ENCODE results near the gene EP400. TPM values are rescaled to one million over a fixed set of nuclear protein-coding genes. Genes with fewer than 3 reads are reported as not detected.

Gene EP400
- total and polyA plus RNA-seq, 2 of the 4 experiments (the other 2 are of a cell fraction) = 4.3 to 11.4 TPM

DNA sequence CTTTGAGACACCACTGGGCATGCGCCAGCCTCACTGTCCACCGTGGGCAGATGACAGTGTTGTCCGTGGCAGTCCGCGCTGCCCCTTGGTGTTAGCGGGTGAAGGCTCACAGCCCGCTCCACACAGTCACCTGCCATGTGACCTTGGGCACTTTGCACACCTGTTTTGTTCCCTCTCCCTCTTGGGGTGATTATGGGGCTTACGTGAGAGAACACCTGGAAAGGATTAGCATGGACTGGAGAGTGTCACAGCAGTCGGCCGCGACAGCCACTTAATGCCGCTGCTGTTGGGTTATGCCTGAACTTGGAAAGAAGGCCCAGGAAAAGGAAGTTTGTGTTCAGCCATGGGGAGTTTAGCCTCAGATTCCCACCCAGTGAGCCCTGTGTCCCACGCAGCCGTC is 100.1 kb downstream of the EP400 start:
- ChIA-PET CTCF (no interaction called here), POLR2A (ENCODE audit: unreplicated experiment) (no interaction called here)
- no peak for TF ChIP-seq POLR2A (IDR thresholded peaks at IDR 0.05; ENCODE audit: low read depth, low read length)
- TF ChIP-seq, protein P1, sequence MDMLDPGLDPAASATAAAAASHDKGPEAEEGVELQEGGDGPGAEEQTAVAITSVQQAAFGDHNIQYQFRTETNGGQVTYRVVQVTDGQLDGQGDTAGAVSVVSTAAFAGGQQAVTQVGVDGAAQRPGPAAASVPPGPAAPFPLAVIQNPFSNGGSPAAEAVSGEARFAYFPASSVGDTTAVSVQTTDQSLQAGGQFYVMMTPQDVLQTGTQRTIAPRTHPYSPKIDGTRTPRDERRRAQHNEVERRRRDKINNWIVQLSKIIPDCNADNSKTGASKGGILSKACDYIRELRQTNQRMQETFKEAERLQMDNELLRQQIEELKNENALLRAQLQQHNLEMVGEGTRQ (IDR thresholded peaks at IDR 0.05; ENCODE audit: low read depth, low read length) = no peak
- peaks cover 15% of the 10 kb centered on the region for H3K9me1 ChIP-seq (ENCODE audit: insufficient read depth, low read length)
- H4K8ac ChIP-seq (ENCODE audit: low read depth in 2 of 2, low read length in 2 of 2) = no peak overlapping the region
- no peaks in the 10 kb centered on the region for H3K27me3 ChIP-seq (ENCODE audit: control insufficient read depth, insufficient read depth, low read length)
- H2BK15ac ChIP-seq (ENCODE audit: low read depth, low read length) = no peak overlapping the region
- H3K18ac ChIP-seq (ENCODE audit: low read depth, low read length) = no peak overlapping the region
- 100% methylated on average over 2 of the region's 14 CpGs; no CpG with 5 or more reads in 1 of the 2 experiments for WGBS, 2 experiments (ENCODE audit: extremely low coverage in 2 of 2, insufficient read length in 1 of 2)
- H4K20me1 ChIP-seq (ENCODE audit: insufficient read depth, low read length) = peaks cover 11% of the 10 kb centered on the region
- H3K36me3 ChIP-seq (ENCODE audit: control insufficient read depth, insufficient read depth, low read length) = peaks cover 64% of the 10 kb centered on the region
- H3K4ac ChIP-seq (ENCODE audit: low read depth, low read length) = no peak overlapping the region
- no peak overlapping the region for H3K4me3 ChIP-seq (ENCODE audit: insufficient read depth, low read depth, low read length)
- H2BK5ac ChIP-seq (ENCODE audit: low read depth, low read length, poor library complexity, severe bottlenecking) = no peak overlapping the region
- no peak overlapping the region for H2AK5ac ChIP-seq (ENCODE audit: low read depth, low read length)
- ATAC-seq (ENCODE audit: low read depth) (no peak), DNase-seq (no peak)
- H3K9me3 ChIP-seq (ENCODE audit: control insufficient read depth, insufficient read depth, low read length) = no peaks in the 10 kb centered on the region
- H3K14ac ChIP-seq (replicated peaks; ENCODE audit: low read depth, low read length) = no peak overlapping the region
- H3K56ac ChIP-seq (ENCODE audit: extremely low read depth, insufficient read depth, low read length) = no peak overlapping the region
- H2BK120ac ChIP-seq (ENCODE audit: low read depth, low read length) = no peak overlapping the region
- intact Hi-C loops (cut with micrococcal nuclease) = no loop called here
- H2BK20ac ChIP-seq (ENCODE audit: low read depth, low read length) = no peak overlapping the region
- dilution Hi-C loops (cut with HindIII; ENCODE audit: low sequenced_read_pairs, unreplicated experiment) = no loop called here
- H3K27ac ChIP-seq (ENCODE audit: insufficient read depth, low read length) = no peak overlapping the region
- in situ Hi-C loops (cut with MboI; ENCODE audit: low sequenced_read_pairs) = no loop called here
- peaks cover 12 to 19% of the 10 kb centered on the region in 2 experiments for H3K79me1 ChIP-seq (ENCODE audit: low read depth in 1 of 2, low read length in 2 of 2)
- H3K4me2 ChIP-seq (ENCODE audit: low read depth, low read length) = no peak overlapping the region
- no peak overlapping the region for H4K91ac ChIP-seq (ENCODE audit: insufficient read depth, low read depth, low read length)
- H2AFZ ChIP-seq (replicated peaks; ENCODE audit: low read length, poor library complexity) = no peak overlapping the region
- no TSS peak for BruUV-seq (replicated peaks)
- H3K23ac ChIP-seq (ENCODE audit: low read depth, low read length) = no peak overlapping the region
- H2AK9ac ChIP-seq (replicated peaks; ENCODE audit: low read depth, low read length, poor library complexity) = no peak overlapping the region
- peaks cover 6% of the 10 kb centered on the region for H3K4me1 ChIP-seq (ENCODE audit: control insufficient read depth, insufficient read depth, low read length)
- H4K5ac ChIP-seq (ENCODE audit: low read depth, low read length) = no peak overlapping the region
- no peak overlapping the region for H3K9ac ChIP-seq (ENCODE audit: low read depth, low read length)
